GM12878 (cell line): ENCODE results near the gene CACNA2D3.

Experiments used
- BHLHE40 ChIP-seq, 2 experiments: fragments of 450-650 bp in 1 of 2; IDR thresholded peaks; 2 replicates each; pipeline ENCODE4 v1.6.1; 2011 to 2017; ENCODE audit warnings: low read depth in 2 of 2, borderline replicate concordance in 1 of 2, improper control_type of control experiment in 1 of 2, low read length in 1 of 2, mild to moderate bottlenecking in 1 of 2
- BRCA1 ChIP-seq: IDR thresholded peaks from 2 replicates; pipeline ENCODE4 v1.6.1; 2011; ENCODE audit warnings: low read depth, low read length, improper control_type of control experiment
- CTCF ChIP-seq, 3 experiments: IDR thresholded peaks in 2 of 3; conservative IDR thresholded peaks in 1 of 3; 2 replicates each; pipeline ENCODE4 v1.5.1; 2011; ENCODE audit warnings: low read depth in 3 of 3, low read length in 3 of 3, mild to moderate bottlenecking in 3 of 3, control low read depth in 2 of 3, moderate library complexity in 2 of 3, inconsistent platforms in 1 of 3, mixed read lengths in 1 of 3; ENCODE audit not compliant: control insufficient read depth in 2 of 3, insufficient read depth in 1 of 3; ENCODE audit errors: extremely low read depth in 1 of 3
- JUND ChIP-seq: IDR thresholded peaks from 2 replicates; pipeline ENCODE4 v1.6.1; 2012; ENCODE audit warnings: low read depth, mild to moderate bottlenecking, low read length, improper control_type of control experiment, moderate library complexity
- PRDM15 ChIP-seq: fragments of 450-650 bp; formaldehyde crosslinking; IDR thresholded peaks from 2 replicates; pipeline ENCODE4 v1.4.0; 2020; ENCODE audit warnings: mild to moderate bottlenecking, moderate library complexity
- SIN3A ChIP-seq: IDR thresholded peaks from 2 replicates; pipeline ENCODE4 v1.6.1; 2012; ENCODE audit warnings: low read depth, low read length, improper control_type of control experiment
- SP1 ChIP-seq: IDR thresholded peaks from one replicate; pipeline ENCODE4 v1.6.1; 2011; ENCODE audit warnings: low read depth, low read length
- YY1 ChIP-seq: IDR thresholded peaks from 2 replicates; pipeline ENCODE4 v1.6.1; 2011; ENCODE audit warnings: low read depth, mild to moderate bottlenecking, low read length

- TF ChIP-seq SP1 (no peak), BRCA1 (no peak), CTCF (IDR thresholded peaks at IDR 0.05 in 2 of 3, conservative IDR thresholded peaks at IDR 0.05 in 1 of 3; ENCODE audit: control insufficient read depth in 2 of 3, extremely low read depth in 1 of 3, insufficient read depth in 1 of 3, low read depth in 3 of 3, low read length in 3 of 3) (no peak), JUND (no peak), YY1 (no peak), PRDM15 (CRISPR knock-in tag) (no peak), BHLHE40 (IDR thresholded peaks at IDR 0.05; ENCODE audit: borderline replicate concordance in 1 of 2, low read depth in 2 of 2, low read length in 1 of 2) (no peak), SIN3A (no peak)
Observed at GRCh38 chr3:54818486-54818885, 696.1 kb downstream of the CACNA2D3 start.
